Upper lobe of left lung (tissue), 6 donors: ENCODE results near the gene IFTAP. TPM values are rescaled to one million over a fixed set of nuclear protein-coding genes. Genes with fewer than 3 reads are reported as not detected.

Source experiments
- ATAC-seq, 2 donors: fragments of 200-7000 bp; cut with Tn5 transposase; one replicate each; pipeline ENCODE4 v1.9.1; 2022; ENCODE audit warnings: mild to moderate bottlenecking in 2 of 2, moderate library complexity in 2 of 2; ENCODE audit not compliant: low FRiP score in 2 of 2
- DNase-seq, 2 donors: peaks; one replicate each; pipeline ENCODE4 v3.0.0-alpha.2; 2019 to 2020
- H3K27ac ChIP-seq, 4 donors: fragments of 200-600 bp; sonication (generic); one replicate each; pipeline ENCODE4 v1.5.1; 2016 to 2019
- H3K27me3 ChIP-seq, 4 donors: fragments of 200-600 bp; sonication (generic); one replicate each; pipeline ENCODE4 v1.5.1; 2017 to 2019
- H3K36me3 ChIP-seq, 4 donors: fragments of 200-600 bp; sonication (generic); one replicate each; pipeline ENCODE4 v1.5.1; 2016 to 2019
- H3K4me1 ChIP-seq, 4 donors: fragments of 200-600 bp; sonication (generic); one replicate each; pipeline ENCODE4 v1.5.1; 2018 to 2019
- H3K4me3 ChIP-seq, 4 donors: fragments of 200-600 bp; sonication (generic); one replicate each; pipeline ENCODE4 v1.5.1; 2017 to 2019; ENCODE audit warnings: mild to moderate bottlenecking in 2 of 4, moderate library complexity in 1 of 4
- H3K9me3 ChIP-seq, 4 donors: fragments of 200-600 bp; sonication (generic); one replicate each; pipeline ENCODE4 v1.5.1; 2018 to 2019
- CTCF ChIP-seq, 6 experiments: fragments of 450-650 bp in 4 of 6; fragments of 200-600 bp in 2 of 6; sonication (generic) in 2 of 6; IDR thresholded peaks; one replicate each; pipeline ENCODE4 v1.5.1; 2016 to 2019; ENCODE audit warnings: antibody characterized with exemption in 6 of 6
- EP300 ChIP-seq, 4 donors: sonication (generic); formaldehyde crosslinking; IDR thresholded peaks; one replicate each; pipeline ENCODE4 v1.5.1; 2017; ENCODE audit warnings: antibody characterized with exemption in 4 of 4, control low read depth in 2 of 4
- POLR2A ChIP-seq, 4 donors: fragments of 450-650 bp; IDR thresholded peaks; one replicate each; pipeline ENCODE4 v1.5.1; 2016 to 2017; ENCODE audit warnings: antibody characterized with exemption in 4 of 4, mild to moderate bottlenecking in 2 of 4
- POLR2AphosphoS5 ChIP-seq, 2 donors: sonication (generic); formaldehyde crosslinking; IDR thresholded peaks; one replicate each; pipeline ENCODE4 v1.5.1; 2017; ENCODE audit warnings: antibody characterized with exemption in 2 of 2
- WGBS, 2 donors: methylation state at CpG; one replicate each; pipeline ENCODE4 v1.1.5; 2017 to 2018; 5-methylcytosine and 5-hydroxymethylcytosine counted together
- total RNA-seq, 6 donors: library from RNA; depleted of rRNA in 4 of 6; stranded (reverse); fragments of >200 nt in 4 of 6; gene quantifications; one replicate each; pipeline versions ENCODE4 v1.1.0 to v1.2.1, GENCODE V29; 2016 to 2021
- donor health status: DM: no; HTN: no; CAD: no; lungs with moderate emphysema.
- donor health status: DM: no; HTN: yes; CAD: no; lungs with severe emphysema.

IFTAP gene
- total RNA-seq, 6 donors from 2014 or later = 8.7 to 38.5 (median 20.0) TPM

GRCh38 chr11:36684840-36685801 is 90.8 kb downstream of the IFTAP start:
- H3K27me3 ChIP-seq = no peaks in the 10 kb centered on the region

GRCh38 chr11:36688132-36688531 is 93.8 kb downstream of the IFTAP start:
- ATAC-seq = no peak

More at GRCh38 chr11:36684840-36685801, 90.8 kb downstream of the IFTAP start:
- ATAC-seq (no peak), DNase-seq (no peak)
- no peaks in the 10 kb centered on the region for H3K36me3 ChIP-seq
- WGBS, 2 donors = 51 to 53% methylated on average over 12 of the region's 12 CpGs
- TF ChIP-seq EP300 (IDR thresholded peaks at IDR 0.05) = no peak
- no peak for TF ChIP-seq CTCF (IDR thresholded peaks at IDR 0.05)
- TF ChIP-seq POLR2A (IDR thresholded peaks at IDR 0.05) = no peak
- TF ChIP-seq POLR2AphosphoS5 (IDR thresholded peaks at IDR 0.05) = no peak
- no peaks in the 10 kb centered on the region for H3K4me1 ChIP-seq
- no peaks in the 10 kb centered on the region for H3K9me3 ChIP-seq
- H3K27ac ChIP-seq = no peak overlapping the region
- no peak overlapping the region for H3K4me3 ChIP-seq

GRCh38 chr11:36688571-36689291 is 94.4 kb downstream of the IFTAP start:
- H3K9me3 ChIP-seq = no peaks in the 10 kb centered on the region
- H3K27ac ChIP-seq = no peak overlapping the region
- DNase-seq = no peak
- H3K4me1 ChIP-seq = no peaks in the 10 kb centered on the region
- 77 to 85% methylated on average over 7 of the region's 7 CpGs for WGBS, 2 donors
- no peak for ATAC-seq
- H3K4me3 ChIP-seq = no peak overlapping the region
- TF ChIP-seq POLR2A (IDR thresholded peaks at IDR 0.05) (no peak), CTCF (IDR thresholded peaks at IDR 0.05) (no peak), EP300 (IDR thresholded peaks at IDR 0.05) (no peak), POLR2AphosphoS5 (IDR thresholded peaks at IDR 0.05) (no peak)
- no peaks in the 10 kb centered on the region for H3K36me3 ChIP-seq
- H3K27me3 ChIP-seq = no peaks in the 10 kb centered on the region

More at GRCh38 chr11:36688132-36688531, 93.8 kb downstream of the IFTAP start:
- H3K9me3 ChIP-seq = no peaks in the 10 kb centered on the region
- DNase-seq = no peak
- no peaks in the 10 kb centered on the region for H3K27me3 ChIP-seq
- no peak overlapping the region for H3K4me3 ChIP-seq
- H3K27ac ChIP-seq = no peak overlapping the region
- H3K4me1 ChIP-seq = no peaks in the 10 kb centered on the region
- 63 to 66% methylated on average over 2 of the region's 2 CpGs for WGBS, 2 donors
- TF ChIP-seq POLR2A (IDR thresholded peaks at IDR 0.05) (no peak), POLR2AphosphoS5 (IDR thresholded peaks at IDR 0.05) (no peak), CTCF (IDR thresholded peaks at IDR 0.05) (no peak), EP300 (IDR thresholded peaks at IDR 0.05) (no peak)
- H3K36me3 ChIP-seq = no peaks in the 10 kb centered on the region

GRCh38 chr11:36689442-36689841 is 95.1 kb downstream of the IFTAP start:
- H3K4me3 ChIP-seq = no peak overlapping the region
- no peaks in the 10 kb centered on the region for H3K4me1 ChIP-seq
- ATAC-seq = no peak
- no peak overlapping the region for H3K27ac ChIP-seq
- DNase-seq = no peak
- H3K36me3 ChIP-seq = no peaks in the 10 kb centered on the region
- H3K9me3 ChIP-seq = no peaks in the 10 kb centered on the region
- no peak for TF ChIP-seq POLR2AphosphoS5 (IDR thresholded peaks at IDR 0.05)
- H3K27me3 ChIP-seq = no peaks in the 10 kb centered on the region
- 93 to 94% methylated on average over 4 of the region's 4 CpGs for WGBS, 2 donors

- H3K36me3 ChIP-seq = no peaks in the 10 kb centered on the region
- no peaks in the 10 kb centered on the region for H3K9me3 ChIP-seq
- H3K4me3 ChIP-seq = no peak overlapping the region
- DNase-seq (no peak), ATAC-seq (no peak)
- no peaks in the 10 kb centered on the region for H3K4me1 ChIP-seq
- H3K27ac ChIP-seq = no peak overlapping the region
- no peak for TF ChIP-seq POLR2A (IDR thresholded peaks at IDR 0.05)
- no peak for TF ChIP-seq POLR2AphosphoS5 (IDR thresholded peaks at IDR 0.05)
- no peak for TF ChIP-seq CTCF (IDR thresholded peaks at IDR 0.05)
- TF ChIP-seq EP300 (IDR thresholded peaks at IDR 0.05) = no peak
- 59 to 87% methylated on average over 1 of the region's 1 CpG for WGBS, 2 donors
- H3K27me3 ChIP-seq = no peaks in the 10 kb centered on the region
Measured at GRCh38 chr11:36692704-36693103, 98.4 kb downstream of the IFTAP start.
